Stimulated activated CD4-positive, alpha-beta T cell treated with anti-CD3 and anti-CD28 coated beads, Interleukin-4, amount 100 ng/mL, for 1 hour (primary cell): ENCODE results near the gene OPRD1.
"Not testable (repeated sequence)": the region's sequence is repeated elsewhere in the genome, so short reads cannot be mapped to it uniquely, and the experiment has no call there.

Source experiments
- DNase-seq: peaks from one replicate; pipeline ENCODE4 v3.0.0-alpha.2; 2020

The OPRD1 gene

GRCh38 chr1:28803051-28803450 is 8.9 kb upstream of the OPRD1 start:
- no peak for DNase-seq

GRCh38 chr1:28803662-28804061 is 8.3 kb upstream of the OPRD1 start:
- no peak for DNase-seq

- no peak for DNase-seq
Observed at GRCh38 chr1:28804071-28804470, 7.9 kb upstream of the OPRD1 start.

GRCh38 chr1:28807046-28807445 is 4.9 kb upstream of the OPRD1 start:
- DNase-seq = no peak

GRCh38 chr1:28807986-28808385 is 4.0 kb upstream of the OPRD1 start:
- no peak for DNase-seq

GRCh38 chr1:28811369-28811765 is 603 bp upstream of the OPRD1 start:
- DNase-seq = no peak

GRCh38 chr1:28812669-28813468 is 899 bp downstream of the OPRD1 start:
- no peak for DNase-seq

- DNase-seq = no peak
Observed at GRCh38 chr1:28813931-28814465, 2.0 kb downstream of the OPRD1 start.

GRCh38 chr1:28815533-28816185 is 3.7 kb downstream of the OPRD1 start:
- DNase-seq = no peak

- no peak for DNase-seq
Observed at GRCh38 chr1:28817133-28817532, 5.2 kb downstream of the OPRD1 start.

- no peak for DNase-seq
Observed at GRCh38 chr1:28819020-28819419, 7.0 kb downstream of the OPRD1 start.

- DNase-seq = no peak
Observed at GRCh38 chr1:28822799-28823198, 10.8 kb downstream of the OPRD1 start.

GRCh38 chr1:28824061-28824460 is 12.1 kb downstream of the OPRD1 start:
- not testable (repeated sequence) for DNase-seq

- not testable (repeated sequence) for DNase-seq
Observed at GRCh38 chr1:28828227-28828858, 16.4 kb downstream of the OPRD1 start.

GRCh38 chr1:28830814-28831213 is 18.8 kb downstream of the OPRD1 start:
- no peak for DNase-seq

GRCh38 chr1:28832966-28833365 is 21.0 kb downstream of the OPRD1 start:
- no peak for DNase-seq

GRCh38 chr1:28833381-28833780 is 21.4 kb downstream of the OPRD1 start:
- no peak for DNase-seq

- DNase-seq = no peak
Observed at GRCh38 chr1:28835237-28835650, 23.3 kb downstream of the OPRD1 start.

- no peak for DNase-seq
Observed at GRCh38 chr1:28836421-28836956, 24.5 kb downstream of the OPRD1 start.

- no peak for DNase-seq
Observed at GRCh38 chr1:28840928-28841544, 29.1 kb downstream of the OPRD1 start.

- no peak for DNase-seq
Observed at GRCh38 chr1:28845786-28846543, 34.0 kb downstream of the OPRD1 start.

GRCh38 chr1:28847207-28847606 is 35.2 kb downstream of the OPRD1 start:
- DNase-seq = not testable (repeated sequence)
